COLO668 (cell line): ENCODE measurements around the gene ATG16L1.

Experiments used
- DNase-seq: peaks from one replicate; lab custom pipeline; 2025; ENCODE audit not compliant: unreplicated experiment; lab: John Stamatoyannopoulos, UW

Gene ATG16L1

DNA sequence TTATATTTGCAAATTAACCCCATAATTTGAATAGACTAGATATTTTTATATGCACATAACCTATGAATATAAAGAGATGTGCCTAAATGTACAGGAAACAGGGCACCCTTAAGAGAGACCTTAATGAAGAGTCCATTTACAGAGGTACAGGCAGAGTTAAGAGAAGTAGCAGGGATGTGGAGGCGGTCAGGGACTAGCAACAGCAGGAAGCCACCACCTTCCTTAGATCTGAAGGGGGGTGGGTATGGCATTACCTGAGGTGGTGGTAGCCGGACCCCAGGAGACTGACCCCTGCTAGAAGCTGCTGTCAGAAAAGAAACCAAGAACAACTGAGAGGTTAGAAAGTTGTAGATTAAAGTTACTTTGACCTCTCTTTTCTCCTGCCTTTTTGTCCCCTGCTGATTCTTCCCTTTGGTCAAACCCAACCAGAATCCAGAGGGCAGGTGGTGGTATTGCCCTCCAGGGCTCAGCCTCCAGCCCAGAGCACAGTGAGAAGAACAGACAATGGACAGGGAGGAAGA lies 24.9 kb upstream of the ATG16L1 start:
- no peak for DNase-seq

GRCh38 chr2:233227346-233227978 lies 24.0 kb upstream of the ATG16L1 start:
- no peak for DNase-seq

- DNase-seq, result no peak
Observed at GRCh38 chr2:233228376-233228775, 23.1 kb upstream of the ATG16L1 start.

DNA sequence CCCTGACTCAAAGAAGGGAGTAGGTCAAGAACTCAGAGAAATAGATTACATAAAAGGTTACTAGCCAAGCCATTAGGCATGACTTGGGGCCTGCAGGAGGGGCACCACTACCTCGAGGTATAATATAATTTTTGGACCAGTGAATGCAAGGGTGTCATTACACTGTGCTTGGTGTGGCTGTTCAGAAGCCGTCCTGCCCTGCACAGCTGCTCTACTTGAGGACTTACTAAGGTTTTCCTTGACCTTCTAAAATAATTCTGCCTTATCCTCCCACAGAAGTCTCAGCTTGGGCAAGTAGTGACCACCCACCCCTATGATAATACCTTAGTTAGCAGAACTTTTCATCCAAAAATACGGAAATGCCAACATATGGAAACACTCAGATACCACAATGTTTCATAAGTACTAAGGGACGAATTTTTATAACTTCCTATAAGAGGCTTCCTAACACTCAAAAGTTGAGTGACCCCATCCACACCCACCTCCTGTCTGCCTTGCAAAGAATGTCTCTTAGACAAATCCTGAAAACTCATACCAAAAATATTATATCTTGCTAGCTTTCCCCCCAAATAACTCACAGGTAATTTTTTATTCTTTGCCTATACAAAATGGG lies 17.7 kb upstream of the ATG16L1 start:
- DNase-seq, result no peak

GRCh38 chr2:233234264-233234663 lies 17.2 kb upstream of the ATG16L1 start:
- no peak for DNase-seq

- no peak for DNase-seq
Observed at GRCh38 chr2:233234996-233235395, 16.5 kb upstream of the ATG16L1 start.

GRCh38 chr2:233235977-233236376 lies 15.5 kb upstream of the ATG16L1 start:
- DNase-seq, result no peak

- no peak for DNase-seq
Observed at GRCh38 chr2:233236820-233237589, 14.5 kb upstream of the ATG16L1 start.

DNA sequence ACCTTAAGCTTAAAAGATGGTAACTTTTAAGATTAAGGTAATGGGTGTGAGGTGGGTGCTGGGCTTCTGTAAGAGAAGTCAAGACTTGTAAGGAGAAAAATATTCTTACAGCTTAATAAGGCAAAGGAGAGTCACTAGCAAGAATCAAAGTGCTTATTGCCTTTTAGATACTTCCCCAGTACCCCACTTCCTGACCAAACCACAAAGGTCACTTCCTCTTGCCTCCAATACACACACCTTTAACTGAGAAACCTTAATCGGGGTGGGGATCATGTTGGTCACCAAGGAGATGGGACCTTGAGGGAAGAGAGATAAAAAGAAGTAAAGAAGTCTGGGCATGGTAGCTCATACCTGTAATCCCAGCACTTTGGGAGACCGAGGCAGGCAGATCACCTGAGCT lies 10.6 kb upstream of the ATG16L1 start:
- DNase-seq, result no peak

DNA sequence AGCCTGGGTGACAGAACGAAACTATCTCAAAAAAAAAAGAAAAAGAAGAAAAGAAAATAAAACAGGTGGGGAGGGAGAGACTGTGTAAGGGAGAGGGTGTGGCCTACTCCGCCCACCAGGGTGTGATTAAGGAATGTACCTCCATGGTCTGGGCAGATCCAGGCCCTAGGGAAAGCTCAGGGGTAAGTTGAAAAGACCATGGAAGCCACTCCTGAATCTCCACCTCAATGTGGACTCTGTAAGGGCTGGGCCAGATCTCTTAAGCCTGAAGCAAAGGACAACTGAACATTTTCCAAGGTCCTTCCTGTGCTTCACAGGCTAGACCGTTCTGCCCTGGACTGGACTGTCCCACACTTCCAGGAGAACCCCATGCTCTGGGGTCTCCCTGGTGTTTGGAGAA lies 9.7 kb upstream of the ATG16L1 start:
- DNase-seq, result no peak

- DNase-seq, result no peak
Observed at GRCh38 chr2:233242231-233242927, 9.1 kb upstream of the ATG16L1 start.

GRCh38 chr2:233243348-233243747 lies 8.1 kb upstream of the ATG16L1 start:
- no peak for DNase-seq

GRCh38 chr2:233244818-233245217 lies 6.7 kb upstream of the ATG16L1 start:
- no peak for DNase-seq

- DNase-seq, result no peak
Observed at GRCh38 chr2:233245406-233245805, 6.1 kb upstream of the ATG16L1 start.

GRCh38 chr2:233247116-233247515 lies 4.4 kb upstream of the ATG16L1 start:
- DNase-seq, result no peak

GRCh38 chr2:233247744-233248143 lies 3.7 kb upstream of the ATG16L1 start:
- peak; percentile 7 for DNase-seq

GRCh38 chr2:233248999-233249398 lies 2.5 kb upstream of the ATG16L1 start:
- DNase-seq, result no peak

DNA sequence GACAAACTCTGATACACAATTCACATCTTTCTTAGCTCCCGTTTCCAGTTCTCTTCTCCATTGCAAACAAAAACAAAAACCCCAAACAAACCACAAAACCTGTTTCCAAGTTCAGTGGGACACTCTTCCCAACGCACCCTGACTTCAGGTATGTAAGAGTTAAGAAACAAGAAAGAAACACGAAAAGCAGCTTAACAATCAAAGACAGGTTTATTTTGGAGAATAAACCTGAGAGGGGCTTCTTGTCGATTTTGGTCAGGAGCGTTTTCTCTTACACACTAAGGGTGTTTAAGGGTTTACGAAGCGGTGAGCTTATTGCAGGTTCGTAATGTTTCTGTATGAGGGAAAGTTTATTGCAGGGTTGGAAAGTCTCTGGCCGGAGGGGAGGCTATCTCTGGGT lies 905 bp upstream of the ATG16L1 start:
- no peak for DNase-seq

DNA sequence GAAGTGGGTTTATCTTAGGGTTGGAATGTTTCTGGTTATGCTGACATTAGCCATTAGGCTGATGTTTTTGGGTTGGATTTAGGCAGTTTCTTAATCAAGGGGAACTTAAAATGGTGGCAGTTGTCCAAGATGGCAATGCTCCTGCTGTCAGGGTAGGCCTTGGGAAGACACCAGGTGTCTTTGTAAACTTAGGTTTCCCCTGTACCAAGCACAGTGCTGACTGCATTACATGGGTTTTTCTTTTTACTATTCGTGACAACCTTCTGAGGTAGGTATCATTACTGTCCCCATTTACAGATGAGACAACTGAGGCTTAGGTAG lies 528 bp upstream of the ATG16L1 start:
- no peak for DNase-seq

DNA sequence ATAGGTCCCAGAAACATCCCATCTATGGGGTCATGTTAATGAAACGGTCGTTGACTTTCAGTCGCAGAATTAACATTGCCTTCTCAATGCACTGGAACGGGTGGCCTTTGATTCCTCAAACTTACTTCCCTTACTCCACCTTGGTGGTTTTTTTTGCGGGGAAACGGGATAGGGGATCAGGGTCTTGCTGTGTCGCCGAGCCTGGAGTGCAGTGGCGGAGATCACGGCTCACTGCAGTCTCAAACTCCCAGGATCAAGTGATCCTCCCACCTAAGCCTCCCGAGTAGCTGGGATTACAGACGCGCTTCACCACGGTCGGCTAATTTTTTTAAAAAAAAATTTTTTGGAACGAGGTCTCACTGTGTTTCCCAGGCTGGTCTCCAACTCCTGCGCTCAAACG lies 754 bp downstream of the ATG16L1 start:
- no peak for DNase-seq

GRCh38 chr2:233255151-233255550 lies 3.7 kb downstream of the ATG16L1 start:
- DNase-seq, result no peak

- DNase-seq, result no peak
Observed at GRCh38 chr2:233256048-233256447, 4.6 kb downstream of the ATG16L1 start.
